ENCODE measurements around the gene NEK5.
"Not testable (repeated sequence)": the region's sequence is repeated elsewhere in the genome, so short reads cannot be mapped to it uniquely, and the experiment has no call there.

Gene NEK5

DNA sequence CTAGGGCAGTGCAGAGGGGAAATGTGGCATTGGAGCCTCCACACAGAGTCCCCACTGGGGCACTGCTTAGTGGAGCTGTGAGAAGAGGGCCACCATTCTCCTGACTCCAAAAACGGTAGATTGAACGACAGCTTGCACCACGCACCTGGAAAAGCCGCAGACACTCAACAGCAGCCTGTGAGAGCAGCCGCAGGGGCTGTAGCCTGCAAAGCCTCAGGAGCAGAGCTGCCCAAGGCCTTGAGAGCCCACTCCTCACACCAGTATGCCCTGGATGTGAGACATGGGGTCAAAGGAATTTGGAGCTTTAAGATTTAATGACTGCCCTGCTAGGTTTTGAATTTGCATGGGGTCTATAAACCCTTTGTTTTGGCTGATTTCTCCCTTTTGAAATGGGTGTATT is 31.7 kb downstream of the NEK5 start:
- TF ChIP-seq, protein P1, sequence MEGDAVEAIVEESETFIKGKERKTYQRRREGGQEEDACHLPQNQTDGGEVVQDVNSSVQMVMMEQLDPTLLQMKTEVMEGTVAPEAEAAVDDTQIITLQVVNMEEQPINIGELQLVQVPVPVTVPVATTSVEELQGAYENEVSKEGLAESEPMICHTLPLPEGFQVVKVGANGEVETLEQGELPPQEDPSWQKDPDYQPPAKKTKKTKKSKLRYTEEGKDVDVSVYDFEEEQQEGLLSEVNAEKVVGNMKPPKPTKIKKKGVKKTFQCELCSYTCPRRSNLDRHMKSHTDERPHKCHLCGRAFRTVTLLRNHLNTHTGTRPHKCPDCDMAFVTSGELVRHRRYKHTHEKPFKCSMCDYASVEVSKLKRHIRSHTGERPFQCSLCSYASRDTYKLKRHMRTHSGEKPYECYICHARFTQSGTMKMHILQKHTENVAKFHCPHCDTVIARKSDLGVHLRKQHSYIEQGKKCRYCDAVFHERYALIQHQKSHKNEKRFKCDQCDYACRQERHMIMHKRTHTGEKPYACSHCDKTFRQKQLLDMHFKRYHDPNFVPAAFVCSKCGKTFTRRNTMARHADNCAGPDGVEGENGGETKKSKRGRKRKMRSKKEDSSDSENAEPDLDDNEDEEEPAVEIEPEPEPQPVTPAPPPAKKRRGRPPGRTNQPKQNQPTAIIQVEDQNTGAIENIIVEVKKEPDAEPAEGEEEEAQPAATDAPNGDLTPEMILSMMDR (IDR thresholded peaks at IDR 0.05; ENCODE audit: unreplicated experiment in 3 of 3) = no peak
- H3K9me3 Mint-ChIP-seq = no peaks in the 10 kb centered on the region
- no peaks in the 10 kb centered on the region for H3K36me3 Mint-ChIP-seq (ENCODE audit: low read depth)
- no peak overlapping the region for H3K27ac Mint-ChIP-seq
- H3K4me1 Mint-ChIP-seq = no peaks in the 10 kb centered on the region
- no peaks in the 10 kb centered on the region for H3K27me3 Mint-ChIP-seq (ENCODE audit: low read depth)
- H3K4me3 Mint-ChIP-seq = no peak overlapping the region

DNA sequence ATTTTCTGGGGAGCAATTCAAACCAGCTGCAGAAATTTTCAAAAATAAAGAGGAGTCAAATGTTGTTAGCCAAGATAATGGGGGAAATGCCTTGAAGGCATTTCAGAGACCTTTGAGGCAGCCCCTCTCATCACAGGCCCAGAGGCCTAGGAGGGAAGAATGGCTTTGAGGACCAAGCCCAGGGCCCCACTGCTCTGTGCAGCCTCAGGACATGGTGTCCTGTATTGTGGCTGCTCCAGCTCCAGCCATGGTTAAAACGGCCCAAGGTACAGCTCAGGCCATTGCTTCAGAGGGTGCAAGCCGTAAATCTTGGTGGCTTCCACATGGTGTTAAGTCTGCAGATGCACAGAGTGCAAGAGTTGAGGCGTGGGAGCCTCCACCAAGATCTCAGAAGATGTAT is 32.1 kb downstream of the NEK5 start:
- H3K9me3 Mint-ChIP-seq = no peaks in the 10 kb centered on the region
- no peak overlapping the region for H3K27ac Mint-ChIP-seq
- no peak overlapping the region for H3K4me3 Mint-ChIP-seq
- TF ChIP-seq, protein P1 (IDR thresholded peaks at IDR 0.05; ENCODE audit: unreplicated experiment in 3 of 3) = no peak
- H3K4me1 Mint-ChIP-seq = no peaks in the 10 kb centered on the region
- no peaks in the 10 kb centered on the region for H3K36me3 Mint-ChIP-seq (ENCODE audit: low read depth)
- H3K27me3 Mint-ChIP-seq (ENCODE audit: low read depth) = no peaks in the 10 kb centered on the region

DNA sequence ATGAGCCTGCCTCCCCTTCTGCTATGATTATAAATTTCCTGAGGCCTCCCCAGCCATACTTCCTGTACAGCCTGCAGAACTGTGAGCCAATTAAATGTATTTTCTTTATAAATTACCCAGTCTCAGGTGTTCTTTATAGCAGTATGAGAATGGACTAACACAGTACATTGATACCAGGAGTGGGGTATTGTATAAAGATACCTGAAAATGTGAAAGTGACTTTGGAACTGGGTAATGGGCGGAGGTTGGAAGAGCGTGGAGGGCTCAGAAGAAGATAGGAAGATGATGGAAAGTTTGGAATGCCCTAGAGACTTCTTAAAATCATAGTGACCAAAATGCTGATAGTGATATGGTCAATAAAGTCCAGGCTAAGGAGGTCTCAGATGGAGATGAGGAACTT is 32.8 kb downstream of the NEK5 start:
- Mint-ChIP-seq H3K27me3 (ENCODE audit: low read depth) (no peaks in the 10 kb centered on the region), H3K27ac (no peak overlapping the region), H3K4me1 (no peaks in the 10 kb centered on the region), H3K9me3 (no peaks in the 10 kb centered on the region), H3K36me3 (ENCODE audit: low read depth) (no peaks in the 10 kb centered on the region), H3K4me3 (no peak overlapping the region)
- TF ChIP-seq, protein P1 (IDR thresholded peaks at IDR 0.05; ENCODE audit: unreplicated experiment in 3 of 3) = no peak

DNA sequence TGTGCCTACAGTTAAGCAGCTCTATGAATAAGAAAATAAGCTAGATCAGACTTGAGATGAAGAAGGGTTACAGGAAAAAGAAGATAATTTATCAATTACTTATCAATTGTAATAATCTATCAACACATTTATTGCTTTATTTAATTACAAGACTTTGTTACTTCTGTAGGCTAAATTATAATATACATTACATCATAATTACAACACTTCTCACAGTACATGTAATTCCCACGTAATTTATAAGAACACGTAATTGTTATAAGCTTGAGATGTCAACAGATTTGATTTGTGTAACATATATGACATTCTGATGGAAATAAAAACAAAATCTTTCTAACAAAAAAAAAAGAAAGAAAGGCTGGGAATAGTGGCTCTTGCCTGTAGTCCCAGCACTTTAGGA is 36.8 kb downstream of the NEK5 start:
- no peaks in the 10 kb centered on the region for H3K27me3 Mint-ChIP-seq (ENCODE audit: low read depth)
- no peak overlapping the region for H3K4me3 Mint-ChIP-seq
- no peak overlapping the region for H3K27ac Mint-ChIP-seq
- TF ChIP-seq, protein P1 (IDR thresholded peaks at IDR 0.05; ENCODE audit: unreplicated experiment in 3 of 3) = no peak
- no peaks in the 10 kb centered on the region for H3K36me3 Mint-ChIP-seq (ENCODE audit: low read depth)
- H3K4me1 Mint-ChIP-seq = no peaks in the 10 kb centered on the region
- no peaks in the 10 kb centered on the region for H3K9me3 Mint-ChIP-seq

- Mint-ChIP-seq H3K4me1 (no peaks in the 10 kb centered on the region), H3K27ac (no peak overlapping the region), H3K9me3 (no peaks in the 10 kb centered on the region), H3K4me3 (no peak overlapping the region), H3K27me3 (ENCODE audit: low read depth) (no peaks in the 10 kb centered on the region), H3K36me3 (ENCODE audit: low read depth) (no peaks in the 10 kb centered on the region)
- TF ChIP-seq, protein P1 (IDR thresholded peaks at IDR 0.05; ENCODE audit: unreplicated experiment in 3 of 3) = no peak
These were observed 37.4 kb downstream of the NEK5 start for GRCh38 chr13:52091473-52091872.

DNA sequence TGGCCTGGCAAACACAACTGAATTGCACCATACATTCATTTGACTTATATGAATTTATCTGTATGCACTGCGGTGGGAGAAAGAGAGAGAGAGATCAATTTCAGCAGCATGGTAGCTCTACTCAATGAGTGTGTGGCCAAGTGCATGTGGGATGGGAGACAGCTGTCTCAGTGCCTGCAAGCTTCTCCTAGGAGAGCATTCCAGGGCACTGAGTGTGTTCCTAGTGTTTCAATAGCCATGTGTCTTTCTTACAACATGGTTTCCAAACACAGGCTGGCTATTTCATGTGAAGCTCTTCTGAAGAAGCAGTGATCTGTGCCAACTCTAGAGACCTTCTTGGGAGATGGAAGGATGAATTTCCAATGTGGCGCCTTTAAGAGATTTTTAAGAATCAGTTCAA is 43.5 kb downstream of the NEK5 start:
- Mint-ChIP-seq H3K27me3 (ENCODE audit: low read depth) (peaks cover 4% of the 10 kb centered on the region), H3K9me3 (no peaks in the 10 kb centered on the region), H3K4me1 (peaks cover 6% of the 10 kb centered on the region), H3K36me3 (ENCODE audit: low read depth) (no peaks in the 10 kb centered on the region), H3K4me3 (no peak overlapping the region), H3K27ac (no peak overlapping the region)
- TF ChIP-seq, protein P1 (IDR thresholded peaks at IDR 0.05; ENCODE audit: unreplicated experiment in 3 of 3) = no peak

- not testable (repeated sequence) for H3K9me3 Mint-ChIP-seq; H3K4me3 Mint-ChIP-seq; H3K4me1 Mint-ChIP-seq; H3K36me3 Mint-ChIP-seq (ENCODE audit: low read depth); H3K27ac Mint-ChIP-seq; H3K27me3 Mint-ChIP-seq (ENCODE audit: low read depth)
These were observed 43.9 kb downstream of the NEK5 start for GRCh38 chr13:52084981-52085380.

Data from nephron (organoid).